Upper lobe of left lung (tissue), 6 donors: ENCODE data around the gene MAEA. TPM values are rescaled to one million over a fixed set of nuclear protein-coding genes. Genes with fewer than 3 reads are reported as not detected.

Source experiments
- ATAC-seq, 2 donors: fragments of 200-7000 bp; cut with Tn5 transposase; one replicate each; pipeline ENCODE4 v1.9.1; 2022; ENCODE audit warnings: mild to moderate bottlenecking in 2 of 2, moderate library complexity in 2 of 2; ENCODE audit not compliant: low FRiP score in 2 of 2
- DNase-seq, 2 donors: peaks; one replicate each; pipeline ENCODE4 v3.0.0-alpha.2; 2019 to 2020
- H3K27ac ChIP-seq, 4 donors: fragments of 200-600 bp; sonication (generic); one replicate each; pipeline ENCODE4 v1.5.1; 2016 to 2019
- H3K27me3 ChIP-seq, 4 donors: fragments of 200-600 bp; sonication (generic); one replicate each; pipeline ENCODE4 v1.5.1; 2017 to 2019
- H3K36me3 ChIP-seq, 4 donors: fragments of 200-600 bp; sonication (generic); one replicate each; pipeline ENCODE4 v1.5.1; 2016 to 2019
- H3K4me1 ChIP-seq, 4 donors: fragments of 200-600 bp; sonication (generic); one replicate each; pipeline ENCODE4 v1.5.1; 2018 to 2019
- H3K4me3 ChIP-seq, 4 donors: fragments of 200-600 bp; sonication (generic); one replicate each; pipeline ENCODE4 v1.5.1; 2017 to 2019; ENCODE audit warnings: mild to moderate bottlenecking in 2 of 4, moderate library complexity in 1 of 4
- H3K9me3 ChIP-seq, 4 donors: fragments of 200-600 bp; sonication (generic); one replicate each; pipeline ENCODE4 v1.5.1; 2018 to 2019
- EP300 ChIP-seq, 4 donors: sonication (generic); formaldehyde crosslinking; IDR thresholded peaks; one replicate each; pipeline ENCODE4 v1.5.1; 2017; ENCODE audit warnings: antibody characterized with exemption in 4 of 4, control low read depth in 2 of 4
- POLR2A ChIP-seq, 4 donors: fragments of 450-650 bp; IDR thresholded peaks; one replicate each; pipeline ENCODE4 v1.5.1; 2016 to 2017; ENCODE audit warnings: antibody characterized with exemption in 4 of 4, mild to moderate bottlenecking in 2 of 4
- POLR2AphosphoS5 ChIP-seq, 2 donors: sonication (generic); formaldehyde crosslinking; IDR thresholded peaks; one replicate each; pipeline ENCODE4 v1.5.1; 2017; ENCODE audit warnings: antibody characterized with exemption in 2 of 2
- WGBS, 2 donors: methylation state at CpG; one replicate each; pipeline ENCODE4 v1.1.5; 2017 to 2018; 5-methylcytosine and 5-hydroxymethylcytosine counted together
- total RNA-seq, 6 donors: library from RNA; depleted of rRNA in 4 of 6; stranded (reverse); fragments of >200 nt in 4 of 6; gene quantifications; one replicate each; pipeline versions ENCODE4 v1.1.0 to v1.2.1, GENCODE V29; 2016 to 2021
- TF ChIP-seq, protein P1 (sequence below), 6 experiments: fragments of 450-650 bp in 4 of 6; fragments of 200-600 bp in 2 of 6; sonication (generic) in 2 of 6; IDR thresholded peaks; one replicate each; pipeline ENCODE4 v1.5.1; 2016 to 2019; ENCODE audit warnings: antibody characterized with exemption in 6 of 6
- donor health status: DM: no; HTN: no; CAD: no; lungs with moderate emphysema.
- donor health status: DM: no; HTN: yes; CAD: no; lungs with severe emphysema.

MAEA gene
- total RNA-seq, 6 donors from 2014 or later = 58.5 to 289 (median 73.0) TPM

DNA sequence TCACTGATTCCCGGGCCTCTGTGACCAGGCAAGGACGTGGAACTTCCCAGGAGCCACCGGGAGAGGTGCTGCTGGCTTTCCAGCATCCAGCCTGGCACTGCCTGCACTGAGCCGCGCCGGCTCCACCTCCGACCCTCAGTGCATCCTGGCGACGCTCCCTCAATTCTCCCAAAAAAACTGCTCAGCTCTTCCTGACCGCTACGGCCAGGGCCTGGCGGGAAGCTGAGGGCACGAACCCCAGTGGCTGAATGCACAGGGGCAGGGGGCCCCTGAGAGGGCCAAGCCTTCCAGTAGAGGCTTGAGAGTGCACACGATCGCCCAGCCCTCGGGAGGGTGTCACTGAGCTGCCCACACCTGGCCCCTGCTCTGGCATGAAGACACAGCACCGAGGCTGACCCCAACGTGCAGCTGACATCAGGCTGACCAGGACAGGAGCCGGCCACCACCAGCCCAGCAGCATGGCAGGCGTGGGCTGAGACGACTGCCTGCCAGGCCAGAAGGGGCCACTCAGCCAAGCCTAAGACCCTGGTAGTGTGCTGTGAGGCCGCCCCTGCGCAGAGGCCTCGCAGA, 47.7 kb upstream of the MAEA start:
- DNase-seq = peak in 1 of 2 donors; percentile 57
- ATAC-seq = no peak

DNA sequence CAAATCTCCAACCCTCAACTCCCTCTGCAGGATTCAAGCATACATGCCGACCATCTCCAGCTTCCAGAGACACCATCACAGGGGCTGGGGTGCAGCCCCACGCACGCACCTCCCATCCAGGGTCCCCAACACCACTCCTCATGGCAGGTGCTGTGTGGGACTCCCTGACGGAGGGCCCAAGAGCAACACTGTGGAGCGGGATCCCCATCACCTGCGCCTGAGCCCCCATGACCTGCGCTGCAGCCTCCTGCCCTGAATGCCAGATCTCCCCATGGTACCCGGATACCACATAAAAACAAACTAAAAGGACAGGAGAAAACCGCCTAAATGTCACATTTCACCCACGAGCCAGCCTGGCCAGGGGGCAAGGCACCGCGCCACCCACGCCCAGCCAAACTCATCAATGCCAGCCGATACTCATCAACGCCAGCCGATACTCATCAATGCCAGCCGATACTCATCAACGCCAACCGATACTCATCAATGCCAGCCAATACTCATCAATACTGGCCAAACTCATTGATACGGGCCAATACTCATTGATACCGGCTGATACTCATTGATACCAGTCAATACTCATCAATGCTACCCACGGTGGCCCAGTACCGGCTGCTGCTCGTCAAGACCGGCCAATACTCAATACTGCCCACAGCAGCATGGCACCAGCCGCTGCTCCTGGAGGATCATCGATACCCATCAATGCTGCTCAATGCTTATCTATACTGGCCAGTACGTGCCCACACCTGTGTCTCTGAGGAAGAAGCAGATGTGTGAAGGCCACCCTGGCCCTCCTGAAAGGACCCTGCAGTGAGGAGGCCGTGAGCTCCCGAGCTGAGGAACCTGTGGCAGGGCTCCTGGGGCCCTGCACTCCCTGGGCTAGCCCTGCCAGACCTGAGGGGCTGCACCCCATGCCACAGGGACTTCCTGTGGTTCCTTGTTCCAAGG, 46.9 kb upstream of the MAEA start:
- Histone ChIP-seq H3K4me1 (peaks cover 56 to 62% (median 58%) of the 10 kb centered on the region in 4 donors), H3K36me3 (peaks cover 8 to 36% (median 28%) of the 10 kb centered on the region in 4 donors), H3K27ac (peak overlapping the region in 1 of 4 donors; percentile 7), H3K4me3 (no peak overlapping the region), H3K27me3 (no peaks in the 10 kb centered on the region), H3K9me3 (no peaks in the 10 kb centered on the region)
- DNase-seq (peak; percentile 13 to 46), ATAC-seq (no peak)
- 94 to 95% methylated on average over 21 to 30 of the region's 30 CpGs for WGBS, 2 donors
- TF ChIP-seq EP300 (IDR thresholded peaks at IDR 0.05) (no peak), POLR2A (IDR thresholded peaks at IDR 0.05) (no peak), POLR2AphosphoS5 (IDR thresholded peaks at IDR 0.05) (no peak)
- TF ChIP-seq, protein P1, sequence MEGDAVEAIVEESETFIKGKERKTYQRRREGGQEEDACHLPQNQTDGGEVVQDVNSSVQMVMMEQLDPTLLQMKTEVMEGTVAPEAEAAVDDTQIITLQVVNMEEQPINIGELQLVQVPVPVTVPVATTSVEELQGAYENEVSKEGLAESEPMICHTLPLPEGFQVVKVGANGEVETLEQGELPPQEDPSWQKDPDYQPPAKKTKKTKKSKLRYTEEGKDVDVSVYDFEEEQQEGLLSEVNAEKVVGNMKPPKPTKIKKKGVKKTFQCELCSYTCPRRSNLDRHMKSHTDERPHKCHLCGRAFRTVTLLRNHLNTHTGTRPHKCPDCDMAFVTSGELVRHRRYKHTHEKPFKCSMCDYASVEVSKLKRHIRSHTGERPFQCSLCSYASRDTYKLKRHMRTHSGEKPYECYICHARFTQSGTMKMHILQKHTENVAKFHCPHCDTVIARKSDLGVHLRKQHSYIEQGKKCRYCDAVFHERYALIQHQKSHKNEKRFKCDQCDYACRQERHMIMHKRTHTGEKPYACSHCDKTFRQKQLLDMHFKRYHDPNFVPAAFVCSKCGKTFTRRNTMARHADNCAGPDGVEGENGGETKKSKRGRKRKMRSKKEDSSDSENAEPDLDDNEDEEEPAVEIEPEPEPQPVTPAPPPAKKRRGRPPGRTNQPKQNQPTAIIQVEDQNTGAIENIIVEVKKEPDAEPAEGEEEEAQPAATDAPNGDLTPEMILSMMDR (IDR thresholded peaks at IDR 0.05) = no peak

More for the DNA sequence above, 47.7 kb upstream of the MAEA start:
- no peak for TF ChIP-seq POLR2A (IDR thresholded peaks at IDR 0.05)
- TF ChIP-seq, protein P1 (IDR thresholded peaks at IDR 0.05) = no peak
- TF ChIP-seq EP300 (IDR thresholded peaks at IDR 0.05) = no peak
- no peak for TF ChIP-seq POLR2AphosphoS5 (IDR thresholded peaks at IDR 0.05)
- no peak overlapping the region for H3K27ac ChIP-seq
- peaks cover 51 to 58% (median 54%) of the 10 kb centered on the region in 4 donors for H3K4me1 ChIP-seq
- 87% methylated on average over 24 of the region's 24 CpGs; no CpG with 5 or more reads in 1 of the 2 donors for WGBS, 2 donors
- no peak overlapping the region for H3K4me3 ChIP-seq
- H3K27me3 ChIP-seq = no peaks in the 10 kb centered on the region
- peaks cover 8 to 43% (median 32%) of the 10 kb centered on the region in 4 donors for H3K36me3 ChIP-seq
- H3K9me3 ChIP-seq = no peaks in the 10 kb centered on the region

DNA sequence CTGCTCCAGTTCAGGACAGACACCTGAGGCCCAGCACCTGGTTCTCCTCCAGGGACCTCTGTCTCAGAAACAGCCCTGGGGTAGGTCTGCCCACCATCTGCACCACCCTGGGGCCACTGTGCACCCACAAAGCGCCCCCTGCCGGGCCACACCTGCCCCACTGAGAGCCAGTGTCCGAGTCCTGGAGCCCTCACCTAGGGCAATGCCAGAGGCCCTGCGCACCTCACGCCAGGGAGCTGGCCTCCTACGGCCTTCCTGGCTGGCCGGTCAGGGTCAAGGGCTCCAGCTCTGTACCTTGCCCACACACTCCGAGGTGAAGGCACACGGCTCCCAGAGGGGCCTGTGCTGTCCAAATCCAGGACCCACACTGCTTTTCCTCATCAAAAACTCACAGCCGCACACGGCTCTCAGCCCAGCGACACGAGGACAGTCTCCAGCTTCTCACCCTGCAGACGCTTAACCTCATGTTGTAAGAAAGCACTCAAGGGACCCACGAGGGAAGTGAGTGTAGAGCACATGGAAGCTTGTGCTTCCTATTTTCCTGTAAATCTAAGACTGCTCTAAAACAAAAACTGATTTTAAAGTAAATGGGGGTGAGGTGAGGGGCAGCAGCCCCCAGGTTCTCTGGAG, 46.1 kb upstream of the MAEA start:
- 79% methylated on average over 15 of the region's 15 CpGs; no CpG with 5 or more reads in 1 of the 2 donors for WGBS, 2 donors
- Histone ChIP-seq H3K4me1 (peaks cover 56 to 62% (median 58%) of the 10 kb centered on the region in 4 donors), H3K27me3 (no peaks in the 10 kb centered on the region), H3K9me3 (no peaks in the 10 kb centered on the region), H3K36me3 (peaks cover 8 to 30% (median 21%) of the 10 kb centered on the region in 4 donors), H3K4me3 (no peak overlapping the region), H3K27ac (peak overlapping the region in 1 of 4 donors; percentile 7)
- TF ChIP-seq POLR2A (IDR thresholded peaks at IDR 0.05) = no peak
- no peak for TF ChIP-seq POLR2AphosphoS5 (IDR thresholded peaks at IDR 0.05)
- TF ChIP-seq, protein P1 (IDR thresholded peaks at IDR 0.05) = no peak
- TF ChIP-seq EP300 (IDR thresholded peaks at IDR 0.05) = no peak
- peak; percentile 19 to 79 for DNase-seq
- no peak for ATAC-seq

DNA sequence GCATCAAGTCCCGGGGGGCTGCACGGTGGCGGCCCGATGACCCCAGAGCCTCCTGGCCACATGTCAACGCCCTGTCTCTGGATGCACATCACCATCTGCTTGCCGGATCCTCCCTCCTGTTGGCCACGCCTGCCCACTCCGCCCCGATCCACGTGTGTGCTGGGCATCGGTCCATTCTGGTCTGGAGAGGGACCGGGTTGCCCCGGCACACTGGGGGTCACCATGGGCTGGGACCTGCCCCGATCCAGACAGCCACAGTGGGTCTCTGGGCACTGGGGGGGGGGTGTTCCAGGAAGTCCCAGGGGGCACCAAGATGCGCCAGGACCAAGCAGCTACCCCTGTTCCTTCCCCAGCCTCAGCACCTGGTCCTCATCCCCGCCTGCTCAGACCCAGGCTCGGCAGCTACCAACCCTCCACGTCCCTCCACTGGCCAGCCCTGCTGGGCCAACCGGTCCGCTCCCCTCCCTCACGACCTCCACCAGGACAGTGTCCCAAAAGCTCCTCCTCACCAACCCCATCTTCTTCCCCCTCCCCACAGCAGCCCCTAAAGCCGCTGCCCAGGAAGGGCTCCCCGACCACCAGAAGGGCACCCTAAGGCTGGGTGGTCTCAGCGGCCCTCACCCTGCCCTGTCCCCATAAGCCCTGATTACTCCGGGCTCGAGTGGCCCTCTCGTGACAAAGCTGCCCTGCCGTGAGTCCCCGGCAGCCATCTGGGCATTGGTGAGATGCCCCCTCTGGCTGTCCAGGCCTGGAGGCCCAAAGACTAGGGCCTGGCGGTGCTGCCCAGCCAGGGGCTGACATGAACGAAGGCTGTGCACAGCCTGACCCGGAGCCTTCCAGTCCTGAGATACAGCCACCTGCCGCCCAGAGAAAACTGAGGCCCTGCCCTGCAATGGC, 45.4 kb upstream of the MAEA start:
- WGBS, 2 donors = 77 to 81% methylated on average over 21 to 25 of the region's 33 CpGs
- no peak for TF ChIP-seq POLR2AphosphoS5 (IDR thresholded peaks at IDR 0.05)
- no peak for TF ChIP-seq POLR2A (IDR thresholded peaks at IDR 0.05)
- TF ChIP-seq EP300 (IDR thresholded peaks at IDR 0.05) = no peak
- TF ChIP-seq, protein P1 (IDR thresholded peaks at IDR 0.05) = no peak

More for the DNA sequence above, 45.4 kb upstream of the MAEA start:
- peaks cover 56 to 60% (median 58%) of the 10 kb centered on the region in 4 donors for H3K4me1 ChIP-seq
- ATAC-seq (no peak), DNase-seq (peak; percentile 25 to 82)
- H3K27me3 ChIP-seq = no peaks in the 10 kb centered on the region
- H3K4me3 ChIP-seq = no peak overlapping the region
- H3K9me3 ChIP-seq = no peaks in the 10 kb centered on the region
- peak overlapping the region in 2 of 4 donors; percentile 95 to 96 for H3K27ac ChIP-seq
- peaks cover 8 to 23% (median 17%) of the 10 kb centered on the region in 4 donors for H3K36me3 ChIP-seq
